A549 (cell line): Measurements from ENCODE around the gene TRMT44. TPM values are rescaled to one million over a fixed set of nuclear protein-coding genes. Genes with fewer than 3 reads are reported as not detected.

ENCODE experiments used
- ATAC-seq, 2 experiments: fragments of 200-7000 bp in 1 of 2; fragments of >200 bp in 1 of 2; cut with Nextera tagmentation in 1 of 2; cut with Tn5 transposase in 1 of 2; 3 replicates each; pipeline versions ENCODE4 v1.8.0 to v1.9.1; 2018 to 2020; ENCODE audit warnings: mild to moderate bottlenecking in 1 of 2, moderate library complexity in 1 of 2
- CTCF ChIA-PET: fragments of 300-600 bp; sonication (Branson Sonifier 250); formaldehyde crosslinking; extraction: SDS; loops from one replicate; lab custom pipeline; 2021; ENCODE audit warnings: antibody characterized with exemption, inconsistent platforms; lab: Yijun Ruan, JAX
- POLR2A ChIA-PET: fragments of 350-600 bp; formaldehyde crosslinking; extraction: SDS; loops from one replicate; lab custom pipeline; 2021; ENCODE audit warnings: antibody characterized with exemption, inconsistent platforms; lab: Yijun Ruan, JAX
- DNase-seq, 2 experiments: peaks; one replicate each; pipeline versions ENCODE4 v3.0.0 to v3.0.0-alpha.2; 2011 to 2016; ENCODE audit warnings: low read depth in 1 of 2, low spot score in 1 of 2
- FAIRE-seq: peaks from 2 replicates; lab custom pipeline; 2011; peaks lifted over from hg19 to GRCh38; lab: Jason Lieb, UNC
- H3K27ac ChIP-seq, 2 experiments: fragments of >200 bp; sonication (Bioruptor Twin); formaldehyde crosslinking; 3 replicates each; pipeline ENCODE4 v1.5.1; 2016 to 2017
- H3K4me1 ChIP-seq: fragments of >200 bp; sonication (Bioruptor Twin); formaldehyde crosslinking; 3 replicates; pipeline ENCODE4 v1.6.1; 2016
- H3K4me2 ChIP-seq: fragments of >200 bp; sonication (Bioruptor Twin); formaldehyde crosslinking; 3 replicates; pipeline ENCODE4 v1.6.1; 2016
- H3K4me3 ChIP-seq: fragments of >200 bp; sonication (Bioruptor Twin); formaldehyde crosslinking; 3 replicates; pipeline ENCODE4 v1.5.1; 2016
- H3K9me3 ChIP-seq: fragments of >200 bp; sonication (Bioruptor Twin); formaldehyde crosslinking; 3 replicates; pipeline ENCODE4 v1.6.1; 2016
- CBX8 ChIP-seq: fragments of 200-600 bp; sonication (generic); IDR thresholded peaks from 2 replicates; pipeline ENCODE4 v1.6.1; 2016
- CEBPB ChIP-seq, 2 experiments: fragments of >200 bp in 1 of 2; sonication (Bioruptor Twin) in 1 of 2; formaldehyde crosslinking in 1 of 2; IDR thresholded peaks; 2 replicates each; pipeline ENCODE4 v1.6.1; 2012 to 2016
- CHD2 ChIP-seq: fragments of 150-350 bp; IDR thresholded peaks from 2 replicates; pipeline ENCODE4 v1.6.1; 2014; ENCODE audit warnings: low read length; ENCODE audit not compliant: partially characterized antibody
- CTCF ChIP-seq: fragments of >200 bp; sonication (Bioruptor Twin); formaldehyde crosslinking; IDR thresholded peaks from 3 replicates; pipeline ENCODE4 v1.5.1; 2016
- EHF ChIP-seq: fragments of 250-450 bp; sonication (Bioruptor Pico); IDR thresholded peaks from 2 replicates; pipeline ENCODE4 v1.5.0; 2020; ENCODE audit warnings: mild to moderate bottlenecking
- ESRRA ChIP-seq: fragments of 150-350 bp; IDR thresholded peaks from 2 replicates; pipeline ENCODE4 v1.6.1; 2014; ENCODE audit warnings: mild to moderate bottlenecking, low read length, borderline replicate concordance
- FOSB ChIP-seq: fragments of 250-450 bp; sonication (Bioruptor Pico); IDR thresholded peaks from 2 replicates; pipeline ENCODE4 v1.5.0; 2020; ENCODE audit warnings: mild to moderate bottlenecking, moderate library complexity
- FOSL2 ChIP-seq, 2 experiments: fragments of 450-650 bp in 1 of 2; fragments of >200 bp in 1 of 2; sonication (Bioruptor Twin) in 1 of 2; formaldehyde crosslinking; IDR thresholded peaks; 2 replicates each; pipeline versions ENCODE4 v1.5.0 to v1.6.1; 2016 to 2020; ENCODE audit warnings: mild to moderate bottlenecking in 1 of 2, moderate library complexity in 1 of 2
- FOXS1 ChIP-seq: fragments of 250-450 bp; sonication (Bioruptor Pico); IDR thresholded peaks from 2 replicates; pipeline ENCODE4 v1.5.0; 2020; ENCODE audit warnings: mild to moderate bottlenecking, moderate library complexity
- GATA3 ChIP-seq: IDR thresholded peaks from 2 replicates; pipeline ENCODE4 v1.6.1; 2012; ENCODE audit warnings: borderline replicate concordance
- HDAC2 ChIP-seq: fragments of 200-600 bp; sonication (generic); IDR thresholded peaks from 2 replicates; pipeline ENCODE4 v1.6.1; 2016
- HOXA7 ChIP-seq: fragments of 250-450 bp; sonication (Bioruptor Pico); IDR thresholded peaks from 2 replicates; pipeline ENCODE4 v1.5.0; 2020; ENCODE audit warnings: mild to moderate bottlenecking, moderate library complexity
- JUNB ChIP-seq: fragments of >200 bp; sonication (Bioruptor Twin); formaldehyde crosslinking; IDR thresholded peaks from 2 replicates; pipeline ENCODE4 v1.6.1; 2016
- MAZ ChIP-seq: fragments of 150-350 bp; IDR thresholded peaks from 2 replicates; pipeline ENCODE4 v1.6.1; 2014; ENCODE audit warnings: antibody characterized with exemption, low read depth, low read length, borderline replicate concordance
- NFE2L2 ChIP-seq: fragments of 150-350 bp; conservative IDR thresholded peaks from 2 replicates; pipeline ENCODE4 v1.6.1; 2014; ENCODE audit warnings: low read length
- NR3C1 ChIP-seq: fragments of >200 bp; sonication (Bioruptor Twin); formaldehyde crosslinking; IDR thresholded peaks from 3 replicates; pipeline ENCODE4 v1.6.1; 2017
- RAD21 ChIP-seq, 2 experiments: fragments of >200 bp in 1 of 2; sonication (Bioruptor Twin) in 1 of 2; formaldehyde crosslinking in 1 of 2; IDR thresholded peaks in 1 of 2; conservative IDR thresholded peaks in 1 of 2; 2 replicates in 1 of 2; 3 replicates in 1 of 2; pipeline ENCODE4 v1.6.1; 2012 to 2018; ENCODE audit warnings: inconsistent platforms in 1 of 2
- RCOR1 ChIP-seq: fragments of 150-350 bp; IDR thresholded peaks from 2 replicates; pipeline ENCODE4 v1.6.1; 2014; ENCODE audit warnings: antibody characterized with exemption, low read length, low read depth
- SMC3 ChIP-seq: fragments of >200 bp; sonication (Bioruptor Twin); formaldehyde crosslinking; IDR thresholded peaks from 3 replicates; pipeline ENCODE4 v1.6.1; 2018; ENCODE audit warnings: inconsistent platforms
- TFCP2L1 ChIP-seq: fragments of 250-450 bp; sonication (Bioruptor Pico); IDR thresholded peaks from 2 replicates; pipeline ENCODE4 v1.5.0; 2021; ENCODE audit warnings: mild to moderate bottlenecking
- WGBS: methylation state at CpG from one replicate; pipeline ENCODE4 v1.1.6; 2017; ENCODE audit errors: missing lambda C conversion rate; 5-methylcytosine and 5-hydroxymethylcytosine counted together
- polyA plus RNA-seq, 4 experiments: library from polyadenylated mRNA; depleted of rRNA in 3 of 4; stranded (reverse); fragments of >200 nt; fragmentation: RNase III in 1 of 4; extraction: RNeasy Plus Mini Kit Qiagen cat#74134 plus additional on column Dnase treatment in 1 of 4; gene quantifications; 2 replicates in 3 of 4; 3 replicates in 1 of 4; pipeline ENCODE4 v1.2.3, GENCODE V29; 2011 to 2017
- TF ChIP-seq, protein P1 (sequence below): fragments of 250-450 bp; sonication (Bioruptor Pico); IDR thresholded peaks from 2 replicates; pipeline ENCODE4 v1.5.0; 2021; ENCODE audit warnings: mild to moderate bottlenecking, moderate library complexity, borderline replicate concordance
- TF ChIP-seq, protein P2 (sequence below): fragments of 250-450 bp; sonication (Bioruptor Pico); IDR thresholded peaks from 2 replicates; pipeline ENCODE4 v1.5.0; 2020; ENCODE audit warnings: low read depth, mild to moderate bottlenecking, moderate library complexity
- TF ChIP-seq, protein P3 (sequence below): fragments of 150-350 bp; IDR thresholded peaks from 2 replicates; pipeline ENCODE4 v1.6.1; 2014; ENCODE audit warnings: low read depth, mild to moderate bottlenecking, low read length
- TF ChIP-seq, protein P4 (sequence below): IDR thresholded peaks from 2 replicates; pipeline ENCODE4 v1.6.1; 2012

The TRMT44 gene
- polyA plus RNA-seq, 2 of the 4 experiments (the other 2 are of a cell fraction) = 5.0 to 7.0 TPM

- Histone ChIP-seq H3K9me3 (no peaks in the 10 kb centered on the region), H3K27ac (no peak overlapping the region), H3K4me1 (peaks cover 3% of the 10 kb centered on the region; the same call in 1 of the 3 replicates), H3K4me2 (no peak overlapping the region), H3K4me3 (no peak overlapping the region)
- no peak for FAIRE-seq
- ChIA-PET CTCF (interaction anchor here (0.7 to 20.7 kb wide), 42 partner anchors 8 to 285 kb away, joined by 3 to 270 read pairs (median 4); partner anchors contain the start of genes HTRA3 and SH3TC1), POLR2A (no interaction called here)
- peak; percentile 66 to 81 for DNase-seq
- ATAC-seq = peak; percentile 90 to 96
- no peak for TF ChIP-seq JUNB
- no peak for TF ChIP-seq MAZ
- TF ChIP-seq FOXS1 (CRISPR knock-in tag) = no peak
- peak; percentile 81 for TF ChIP-seq CTCF
- no peak for TF ChIP-seq EHF
- TF ChIP-seq, protein P1, sequence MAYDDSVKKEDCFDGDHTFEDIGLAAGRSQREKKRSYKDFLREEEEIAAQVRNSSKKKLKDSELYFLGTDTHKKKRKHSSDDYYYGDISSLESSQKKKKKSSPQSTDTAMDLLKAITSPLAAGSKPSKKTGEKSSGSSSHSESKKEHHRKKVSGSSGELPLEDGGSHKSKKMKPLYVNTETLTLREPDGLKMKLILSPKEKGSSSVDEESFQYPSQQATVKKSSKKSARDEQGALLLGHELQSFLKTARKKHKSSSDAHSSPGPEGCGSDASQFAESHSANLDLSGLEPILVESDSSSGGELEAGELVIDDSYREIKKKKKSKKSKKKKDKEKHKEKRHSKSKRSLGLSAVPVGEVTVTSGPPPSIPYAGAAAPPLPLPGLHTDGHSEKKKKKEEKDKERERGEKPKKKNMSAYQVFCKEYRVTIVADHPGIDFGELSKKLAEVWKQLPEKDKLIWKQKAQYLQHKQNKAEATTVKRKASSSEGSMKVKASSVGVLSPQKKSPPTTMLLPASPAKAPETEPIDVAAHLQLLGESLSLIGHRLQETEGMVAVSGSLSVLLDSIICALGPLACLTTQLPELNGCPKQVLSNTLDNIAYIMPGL (CRISPR knock-in tag) = no peak
- TF ChIP-seq CHD2 = no peak
- TF ChIP-seq FOSL2 (IDR thresholded peaks at IDR 0.05) = no peak
- no peak for TF ChIP-seq FOSL2 (CRISPR knock-in tag; IDR thresholded peaks at IDR 0.05)
- peak; percentile 93 to 96 for TF ChIP-seq RAD21 (conservative IDR thresholded peaks at IDR 0.05 in 1 of 2, IDR thresholded peaks at IDR 0.05 in 1 of 2)
- TF ChIP-seq, protein P2, sequence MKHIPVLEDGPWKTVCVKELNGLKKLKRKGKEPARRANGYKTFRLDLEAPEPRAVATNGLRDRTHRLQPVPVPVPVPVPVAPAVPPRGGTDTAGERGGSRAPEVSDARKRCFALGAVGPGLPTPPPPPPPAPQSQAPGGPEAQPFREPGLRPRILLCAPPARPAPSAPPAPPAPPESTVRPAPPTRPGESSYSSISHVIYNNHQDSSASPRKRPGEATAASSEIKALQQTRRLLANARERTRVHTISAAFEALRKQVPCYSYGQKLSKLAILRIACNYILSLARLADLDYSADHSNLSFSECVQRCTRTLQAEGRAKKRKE (CRISPR knock-in tag) = no peak
- TF ChIP-seq NFE2L2 = no peak
- TF ChIP-seq CEBPB (IDR thresholded peaks at IDR 0.05) = no peak
- TF ChIP-seq, protein P3, sequence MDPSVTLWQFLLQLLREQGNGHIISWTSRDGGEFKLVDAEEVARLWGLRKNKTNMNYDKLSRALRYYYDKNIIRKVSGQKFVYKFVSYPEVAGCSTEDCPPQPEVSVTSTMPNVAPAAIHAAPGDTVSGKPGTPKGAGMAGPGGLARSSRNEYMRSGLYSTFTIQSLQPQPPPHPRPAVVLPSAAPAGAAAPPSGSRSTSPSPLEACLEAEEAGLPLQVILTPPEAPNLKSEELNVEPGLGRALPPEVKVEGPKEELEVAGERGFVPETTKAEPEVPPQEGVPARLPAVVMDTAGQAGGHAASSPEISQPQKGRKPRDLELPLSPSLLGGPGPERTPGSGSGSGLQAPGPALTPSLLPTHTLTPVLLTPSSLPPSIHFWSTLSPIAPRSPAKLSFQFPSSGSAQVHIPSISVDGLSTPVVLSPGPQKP = no peak
- TF ChIP-seq FOSB (CRISPR knock-in tag) = no peak
- peak; percentile 94 for TF ChIP-seq SMC3
- 56% methylated on average over 9 of the region's 12 CpGs for WGBS
These were observed 37.3 kb upstream of the TRMT44 start for GRCh38 chr4:8403173-8403753.

DNA sequence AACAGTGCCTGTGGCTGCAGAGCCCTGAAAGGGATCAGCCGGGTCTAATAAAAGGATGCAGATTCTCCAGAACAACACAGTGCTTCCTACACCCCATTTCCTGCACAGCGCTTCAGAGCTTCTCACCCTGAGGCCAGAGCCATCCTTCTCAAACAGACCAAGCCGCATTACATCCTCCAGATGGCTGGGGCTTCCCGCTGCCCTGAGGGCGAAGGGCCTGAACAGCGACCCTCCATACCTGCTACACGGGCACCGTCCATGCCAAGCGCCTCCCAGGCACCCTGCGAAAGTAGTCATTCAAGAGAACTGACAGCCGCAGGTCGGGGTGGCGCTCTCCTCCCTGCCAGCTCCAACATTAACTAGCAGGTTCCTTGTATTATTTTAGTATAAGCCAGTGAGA, 36.6 kb upstream of the TRMT44 start:
- ATAC-seq (no peak), FAIRE-seq (no peak), DNase-seq (no peak)
- Histone ChIP-seq H3K9me3 (no peaks in the 10 kb centered on the region), H3K27ac (no peak overlapping the region), H3K4me3 (no peak overlapping the region), H3K4me1 (peaks cover 3% of the 10 kb centered on the region; the same call in 1 of the 3 replicates), H3K4me2 (no peak overlapping the region)
- 92% methylated on average over 9 of the region's 13 CpGs for WGBS
- ChIA-PET POLR2A (no interaction called here), CTCF (interaction anchor here (0.6 to 20.7 kb wide), 20 partner anchors 7 to 230 kb away, joined by 3 to 270 read pairs (median 8); partner anchors contain the start of gene HTRA3)
- TF ChIP-seq TFCP2L1 (no peak), HDAC2 (no peak), HOXA7 (CRISPR knock-in tag) (no peak), NR3C1 (no peak), RCOR1 (no peak), ESRRA (no peak), CTCF (no peak), CBX8 (no peak), GATA3 (no peak), FOSL2 (IDR thresholded peaks at IDR 0.05) (no peak), FOSL2 (CRISPR knock-in tag; IDR thresholded peaks at IDR 0.05) (no peak)
- TF ChIP-seq, protein P4, sequence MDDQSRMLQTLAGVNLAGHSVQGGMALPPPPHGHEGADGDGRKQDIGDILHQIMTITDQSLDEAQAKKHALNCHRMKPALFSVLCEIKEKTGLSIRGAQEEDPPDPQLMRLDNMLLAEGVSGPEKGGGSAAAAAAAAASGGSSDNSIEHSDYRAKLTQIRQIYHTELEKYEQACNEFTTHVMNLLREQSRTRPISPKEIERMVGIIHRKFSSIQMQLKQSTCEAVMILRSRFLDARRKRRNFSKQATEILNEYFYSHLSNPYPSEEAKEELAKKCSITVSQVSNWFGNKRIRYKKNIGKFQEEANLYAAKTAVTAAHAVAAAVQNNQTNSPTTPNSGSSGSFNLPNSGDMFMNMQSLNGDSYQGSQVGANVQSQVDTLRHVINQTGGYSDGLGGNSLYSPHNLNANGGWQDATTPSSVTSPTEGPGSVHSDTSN = no peak
